Colon (tissue), 2 donors: ENCODE results near the gene DHRS2.

ENCODE experiments used
- FAIRE-seq: peaks from 2 replicates; lab custom pipeline; 2012; peaks lifted over from hg19 to GRCh38; lab: Jason Lieb, UNC
- donor health status: control.
- donor health status: control.

Gene DHRS2

GRCh38 chr14:23694085-23694948, 58.2 kb downstream of the DHRS2 start:
- no peak for FAIRE-seq
